Fibroblast of skin of left biceps (primary cell): Measurements from ENCODE around the gene LRRC25.

Experiments
- DNase-seq, 2 experiments: peaks; one replicate each; pipeline ENCODE4 v3.0.0-alpha.2; 2013; ENCODE audit warnings: low read depth in 2 of 2

Gene LRRC25

GRCh38 chr19:18397242-18398202 lies at the start of gene LRRC25:
Gene LRRC25 (minus strand): TSS chr19:18397622. CDS start chr19:18396963, 659 bp downstream.
- no peak for DNase-seq

GRCh38 chr19:18446811-18447359 lies 49.5 kb upstream of the LRRC25 start:
- DNase-seq = no peak

DNA sequence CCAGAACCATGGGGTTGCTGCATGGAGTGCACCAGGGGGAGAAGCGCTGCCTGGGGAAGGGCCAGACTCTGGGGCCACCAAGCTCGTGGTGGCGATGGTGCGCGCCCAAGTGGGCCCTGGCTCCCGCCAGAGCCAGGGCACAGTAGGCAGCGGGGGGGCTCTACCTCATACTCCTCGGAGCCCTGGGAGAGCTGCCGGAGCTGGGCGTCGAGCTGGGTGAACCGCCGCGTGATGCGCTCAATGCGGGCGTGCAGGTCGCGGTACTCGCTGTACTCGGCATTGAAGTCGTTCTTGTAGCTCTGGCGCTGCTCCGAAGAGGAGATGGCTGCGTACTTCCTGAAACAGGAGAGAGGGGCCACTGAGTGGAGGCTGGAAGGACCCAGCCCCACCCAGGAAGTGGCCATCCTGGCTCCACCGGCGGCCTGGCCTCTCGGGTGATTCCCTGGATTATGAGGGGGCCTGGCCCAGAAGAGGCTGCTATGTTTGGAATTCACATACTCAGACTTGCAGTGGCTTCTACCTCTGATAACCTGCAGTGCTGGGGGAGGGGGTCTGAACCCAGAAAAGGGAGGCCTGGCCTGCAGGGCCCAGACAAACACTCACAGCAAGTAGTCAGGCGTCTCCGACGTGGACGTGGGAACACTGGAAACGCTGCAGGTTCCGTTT lies 48.9 kb upstream of the LRRC25 start:
- DNase-seq = no peak

DNA sequence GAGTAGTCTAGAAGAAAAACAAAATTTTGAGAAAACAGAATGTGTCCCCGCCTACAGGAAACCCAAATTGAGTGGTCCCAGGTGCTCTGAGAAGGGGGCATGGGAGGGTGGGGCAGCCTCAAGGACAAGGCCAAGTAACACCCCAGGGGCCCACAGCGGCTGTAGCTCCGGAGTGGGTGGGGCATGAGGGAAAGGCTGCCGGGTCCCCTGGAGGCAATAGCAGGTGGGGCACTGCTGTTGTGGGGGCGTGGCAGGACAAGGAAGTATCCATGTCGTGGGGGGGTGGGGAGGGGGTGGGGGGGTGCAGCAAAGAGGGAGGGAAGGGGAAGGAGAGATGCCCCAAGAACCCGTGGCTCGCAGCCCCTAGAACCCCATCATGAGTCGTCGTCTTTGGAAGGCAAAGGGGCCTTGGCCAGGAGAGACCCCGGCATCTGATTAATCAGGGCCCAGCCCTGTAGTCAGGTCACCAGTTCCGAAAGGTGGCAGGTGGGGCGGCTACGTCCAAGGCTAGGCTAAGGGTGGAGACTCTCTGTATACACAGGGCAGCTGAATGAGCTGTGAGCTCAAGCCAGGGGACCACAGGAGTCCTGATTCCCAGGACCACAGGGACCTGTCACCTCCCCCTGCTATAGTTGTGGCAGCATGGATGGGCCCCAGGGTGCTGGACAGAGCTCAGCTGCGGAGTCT lies 48.0 kb upstream of the LRRC25 start:
- DNase-seq = no peak

GRCh38 chr19:18444513-18444912 lies 47.1 kb upstream of the LRRC25 start:
- no peak for DNase-seq

- no peak for DNase-seq
Observed at GRCh38 chr19:18443831-18444230, 46.4 kb upstream of the LRRC25 start.

DNA sequence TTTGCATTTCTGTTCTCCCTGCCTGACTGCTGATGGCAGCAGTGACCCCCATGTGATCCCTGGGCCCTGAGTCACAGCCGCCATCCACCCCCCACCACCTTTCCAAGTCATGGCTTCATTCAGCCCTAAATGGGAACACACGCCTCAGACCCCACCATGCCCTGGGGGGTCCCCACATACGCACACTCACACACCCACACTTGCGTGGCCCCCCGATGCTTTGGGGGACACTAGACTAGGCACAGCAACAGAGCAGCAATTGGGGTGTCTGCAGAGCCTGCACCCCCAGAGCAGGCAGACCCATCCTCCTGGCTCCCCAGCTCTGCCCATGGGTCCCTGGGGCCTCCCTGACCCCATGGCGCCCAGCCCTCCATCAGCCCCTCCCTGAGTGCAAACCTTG lies 46.0 kb upstream of the LRRC25 start:
- DNase-seq = no peak

DNA sequence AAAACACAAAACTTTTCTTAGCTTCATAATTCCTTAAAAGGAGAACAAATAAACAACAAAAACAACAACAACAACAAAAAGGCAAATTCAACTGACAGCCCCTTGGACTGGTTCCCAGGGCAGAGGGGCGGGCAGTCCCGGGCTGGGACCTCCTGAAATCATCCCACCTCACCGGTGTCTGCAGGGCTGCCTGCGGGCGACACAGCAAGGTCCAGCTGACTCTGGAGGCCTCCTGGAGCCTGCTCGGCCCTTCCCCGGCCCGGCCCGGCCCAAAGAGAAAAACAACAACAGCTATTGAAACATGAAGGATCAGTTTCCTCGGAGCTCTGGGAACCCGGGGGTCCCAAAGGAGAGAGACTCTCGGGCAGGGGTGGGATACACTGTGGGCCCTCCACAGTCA lies 45.5 kb upstream of the LRRC25 start:
- DNase-seq = no peak

DNA sequence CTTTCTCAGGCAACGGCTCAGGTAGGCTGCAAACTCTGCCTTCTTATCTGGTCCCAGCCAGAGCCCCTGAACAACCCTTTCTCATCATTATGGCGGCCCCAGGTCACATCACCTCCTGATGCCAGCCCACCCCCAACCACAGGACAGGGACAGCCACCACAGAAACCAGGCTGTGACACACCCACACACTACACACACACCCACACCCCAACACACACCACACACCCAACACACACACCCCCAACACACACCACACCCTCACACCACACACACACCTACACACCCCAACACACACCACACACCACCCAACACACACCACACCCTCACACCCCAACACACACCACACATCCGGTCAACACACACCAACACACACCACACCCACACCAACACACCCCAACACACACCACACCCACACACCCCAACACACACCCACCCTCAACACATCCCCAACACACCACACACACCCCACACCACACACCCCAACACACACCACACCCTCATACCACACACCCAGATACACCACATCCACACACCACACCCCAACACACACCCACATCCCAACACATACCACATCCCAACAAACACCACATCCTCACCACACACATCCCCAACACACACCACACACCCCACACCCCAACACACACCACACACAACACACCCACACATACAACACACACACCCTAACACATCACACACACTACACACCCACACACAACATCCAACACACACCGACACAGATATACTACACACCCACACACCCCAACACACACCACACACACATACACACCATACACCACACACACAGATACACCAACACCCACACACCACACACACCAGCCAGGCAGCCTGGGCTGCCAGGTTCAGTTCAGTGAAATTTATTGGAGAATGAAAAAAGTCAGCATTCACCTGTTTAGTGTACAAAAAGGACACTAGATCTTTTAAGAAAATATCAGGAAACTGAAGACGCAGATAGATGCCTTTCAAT lies 44.7 kb upstream of the LRRC25 start:
- DNase-seq = no peak

- no peak for DNase-seq
Observed at GRCh38 chr19:18440936-18441803, 43.7 kb upstream of the LRRC25 start.

DNA sequence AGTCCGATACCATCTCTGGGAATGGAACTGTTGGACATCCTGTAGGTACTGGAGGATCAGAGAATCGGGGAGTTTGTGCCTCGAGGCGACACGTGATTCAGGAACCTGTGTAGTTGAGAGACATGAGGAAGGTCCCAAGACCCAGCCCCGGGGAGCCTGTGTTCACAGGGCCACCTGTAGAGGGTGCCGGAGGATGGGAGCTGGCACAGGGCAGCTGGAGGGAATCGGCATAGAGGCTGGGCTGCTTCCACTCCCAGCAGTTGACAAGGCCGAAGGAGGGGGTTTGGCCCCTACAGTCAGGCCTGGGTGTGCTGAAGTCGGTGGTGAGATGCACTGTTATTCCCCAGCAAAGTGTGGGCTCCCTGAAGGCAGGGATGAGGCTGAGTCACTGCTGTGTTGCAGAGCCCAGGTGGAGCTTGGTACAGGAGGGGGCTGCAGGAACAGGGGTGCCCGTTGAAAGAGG lies 43.0 kb upstream of the LRRC25 start:
- no peak for DNase-seq

GRCh38 chr19:18439910-18440237 lies 42.5 kb upstream of the LRRC25 start:
- DNase-seq = no peak

DNA sequence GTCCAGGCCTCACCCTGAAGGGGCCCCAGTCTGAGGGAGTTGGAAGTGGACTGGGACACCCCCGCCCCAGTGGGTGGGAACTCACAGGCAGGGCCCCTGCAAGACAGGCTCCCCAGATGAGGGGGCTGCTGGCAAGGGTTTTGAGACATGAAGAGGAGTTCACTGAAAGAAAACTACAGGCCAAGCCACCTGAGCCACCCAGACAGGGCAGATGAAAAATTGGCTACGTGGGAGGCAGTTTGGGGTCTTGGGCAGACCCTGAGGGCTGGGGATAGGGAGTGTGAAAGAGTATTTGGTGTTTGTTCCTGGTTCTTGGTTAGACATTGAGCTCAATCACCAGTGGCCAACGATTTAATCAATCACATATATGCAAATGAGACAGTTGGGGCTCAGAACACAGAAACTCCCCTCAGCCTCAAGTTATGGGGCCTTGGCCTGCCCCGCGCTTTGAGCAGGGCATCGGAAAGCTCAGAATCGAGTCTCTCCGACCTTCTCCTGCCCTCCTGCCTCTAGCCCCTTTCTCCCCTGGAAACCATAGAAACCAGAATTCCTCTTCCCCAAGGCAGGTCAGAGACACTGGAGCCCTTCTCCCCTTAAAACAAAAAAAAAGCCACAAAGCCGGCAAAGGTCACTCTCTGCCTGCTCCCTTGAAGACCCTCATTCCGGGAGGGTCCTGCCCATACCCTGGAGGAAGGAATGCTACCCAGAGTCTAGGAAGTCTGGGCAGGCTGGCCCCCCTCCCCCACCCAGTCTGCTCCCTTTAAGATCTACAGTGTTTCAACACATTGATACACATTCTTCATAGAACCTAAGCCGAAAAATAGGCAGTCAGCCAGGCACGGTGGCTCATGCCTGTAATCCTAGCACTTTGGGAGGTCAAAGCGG lies 41.8 kb upstream of the LRRC25 start:
- no peak for DNase-seq

- DNase-seq = no peak
Observed at GRCh38 chr19:18438331-18439024, 41.1 kb upstream of the LRRC25 start.

DNA sequence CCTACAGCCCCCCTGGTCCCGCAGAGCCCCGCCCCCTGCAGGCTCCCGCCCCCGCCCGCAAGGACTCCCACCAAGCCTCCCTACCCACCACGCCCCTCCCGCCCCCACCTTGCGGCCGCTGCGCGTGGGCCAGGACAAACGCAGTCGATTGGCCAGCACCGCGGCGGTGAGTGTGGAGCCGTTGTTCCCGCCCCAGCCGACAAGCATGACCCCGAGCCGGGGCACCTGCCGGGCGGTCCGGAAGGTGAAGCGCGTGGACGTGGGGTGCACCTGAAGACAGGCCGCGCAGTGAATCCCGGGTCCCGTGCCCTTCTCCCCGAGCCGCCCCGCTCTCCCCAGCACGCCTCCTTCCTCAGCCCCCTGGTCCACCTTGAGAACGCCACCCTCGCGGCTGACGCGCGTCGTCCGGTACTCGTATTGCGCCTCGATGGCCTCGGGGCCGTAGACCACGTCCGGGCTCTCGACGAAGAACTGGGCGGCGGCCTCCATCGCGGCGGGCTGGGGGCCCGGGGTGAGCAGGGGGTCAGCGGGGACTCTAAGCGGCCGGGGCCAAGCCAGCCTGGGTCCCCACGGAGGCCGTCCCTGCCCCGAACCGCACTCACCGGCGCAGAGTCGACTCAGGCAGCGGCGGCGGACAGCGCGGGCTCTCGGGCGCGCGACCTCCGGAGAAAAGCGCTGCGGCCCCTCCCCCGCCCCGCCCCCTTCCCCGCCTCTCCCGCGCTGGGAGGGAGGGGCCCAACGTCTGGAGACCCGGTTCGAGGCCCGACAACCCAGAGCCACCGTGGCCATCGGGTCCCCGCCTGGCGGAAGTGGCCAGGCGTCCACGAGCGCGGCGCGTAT lies 40.3 kb upstream of the LRRC25 start, which contains the start of gene ISYNA1:
ISYNA1 (minus strand) TSS at position 643 of the 840 bp plus-strand sequence; CDS start at position 489, 154 bp downstream.
- DNase-seq = no peak

- peak in 1 of 2 experiments; percentile 61 for DNase-seq
Observed at GRCh38 chr19:18436671-18437490, 39.5 kb upstream of the LRRC25 start.
